Loucy (cell line): ENCODE results near the gene CDH12.

Experiments
- H2AFZ ChIP-seq: fragments of 200-600 bp; sonication (generic); 2 replicates; pipeline ENCODE4 v1.6.0; 2016; ENCODE audit warnings: antibody characterized with exemption, mild to moderate bottlenecking, low read length, moderate library complexity
- H3F3A ChIP-seq: fragments of 200-600 bp; 2 replicates; pipeline ENCODE4 v1.6.0; 2016; ENCODE audit warnings: antibody characterized with exemption, low read depth, mild to moderate bottlenecking
- H3K27me3 ChIP-seq: fragments of 200-600 bp; sonication (generic); 2 replicates; pipeline ENCODE4 v1.6.1; 2014; ENCODE audit warnings: low read length, mild to moderate bottlenecking; ENCODE audit not compliant: insufficient read depth, poor library complexity, severe bottlenecking
- H3K36me3 ChIP-seq: fragments of 200-600 bp; sonication (generic); 2 replicates; pipeline ENCODE4 v1.6.1; 2016; ENCODE audit warnings: low read length; ENCODE audit not compliant: insufficient read depth
- H3K4me1 ChIP-seq: fragments of 200-600 bp; sonication (generic); 2 replicates; pipeline ENCODE4 v1.5.1; 2014; ENCODE audit warnings: low read length, mild to moderate bottlenecking; ENCODE audit not compliant: insufficient read depth, poor library complexity, severe bottlenecking
- H3K4me2 ChIP-seq: fragments of 200-600 bp; sonication (generic); 2 replicates; pipeline ENCODE4 v1.6.0; 2014; ENCODE audit warnings: antibody characterized with exemption, low read length, low read depth, mild to moderate bottlenecking; ENCODE audit not compliant: poor library complexity, severe bottlenecking
- H3K4me3 ChIP-seq: fragments of 200-600 bp; sonication (generic); 2 replicates; pipeline ENCODE4 v1.5.1; 2014; ENCODE audit warnings: low read length, mild to moderate bottlenecking, mixed read lengths; ENCODE audit not compliant: poor library complexity, severe bottlenecking
- H3K79me2 ChIP-seq: fragments of 200-600 bp; sonication (generic); 2 replicates; pipeline ENCODE4 v1.6.1; 2014; ENCODE audit warnings: low read length; ENCODE audit not compliant: insufficient read depth
- H3K9ac ChIP-seq: fragments of 200-600 bp; sonication (generic); 2 replicates; pipeline ENCODE4 v1.6.0; 2014; ENCODE audit warnings: mild to moderate bottlenecking, low read depth, low read length, moderate library complexity; ENCODE audit not compliant: poor library complexity, severe bottlenecking
- H3K9me2 ChIP-seq: fragments of 200-600 bp; sonication (generic); replicated peaks from 2 replicates; pipeline ENCODE4 v1.6.1; 2016; ENCODE audit warnings: low read depth, low read length, mixed read lengths
- H3K9me3 ChIP-seq: fragments of 200-600 bp; sonication (generic); 2 replicates; pipeline ENCODE4 v1.6.1; 2014; ENCODE audit warnings: mild to moderate bottlenecking, antibody characterized with exemption, low read length, low read depth; ENCODE audit not compliant: insufficient read depth
- H4K20me1 ChIP-seq: fragments of 200-600 bp; sonication (generic); 2 replicates; pipeline ENCODE4 v1.6.0; 2014; ENCODE audit warnings: antibody characterized with exemption, low read length, mild to moderate bottlenecking; ENCODE audit not compliant: insufficient read depth, poor library complexity, severe bottlenecking
- EZH2phosphoT487 ChIP-seq: fragments of 200-600 bp; IDR thresholded peaks from 2 replicates; pipeline ENCODE4 v1.6.1; 2018; ENCODE audit warnings: antibody characterized with exemption, mild to moderate bottlenecking, moderate library complexity, borderline replicate concordance
- TF ChIP-seq, protein P1 (sequence below): fragments of 200-600 bp; sonication (generic); conservative IDR thresholded peaks from 2 replicates; pipeline ENCODE4 v1.5.1; 2014; ENCODE audit warnings: mild to moderate bottlenecking, antibody characterized with exemption, low read length

CDH12 gene

DNA sequence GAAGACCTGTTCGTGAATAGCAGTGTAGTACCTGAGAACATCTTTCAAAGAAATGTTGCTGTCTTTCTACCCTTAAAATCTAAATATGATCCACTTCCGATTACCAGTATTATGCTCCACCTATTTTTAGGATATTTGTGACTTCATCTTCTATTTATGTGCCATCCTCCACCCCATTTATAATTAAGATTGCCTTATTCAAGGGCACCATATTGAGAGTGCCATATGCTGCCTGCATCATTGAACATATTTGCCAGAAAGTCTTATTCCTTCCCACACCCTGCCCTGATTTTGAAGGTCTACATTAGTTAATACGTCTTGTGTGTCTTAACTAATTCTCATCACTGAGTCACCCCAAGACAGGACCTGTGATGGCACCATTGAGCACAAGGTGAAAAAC lies 1076.7 kb downstream of the CDH12 start:
- Histone ChIP-seq H3K9me2 (no peaks in the 10 kb centered on the region), H3K79me2 (no peaks in the 10 kb centered on the region), H3K9ac (no peak overlapping the region), H2AFZ (no peak overlapping the region), H3K9me3 (no peaks in the 10 kb centered on the region), H3K27me3 (no peaks in the 10 kb centered on the region), H4K20me1 (no peaks in the 10 kb centered on the region), H3F3A (no peaks in the 10 kb centered on the region), H3K4me2 (no peak overlapping the region), H3K4me3 (no peak overlapping the region), H3K36me3 (no peaks in the 10 kb centered on the region), H3K4me1 (no peaks in the 10 kb centered on the region)
- TF ChIP-seq, protein P1, sequence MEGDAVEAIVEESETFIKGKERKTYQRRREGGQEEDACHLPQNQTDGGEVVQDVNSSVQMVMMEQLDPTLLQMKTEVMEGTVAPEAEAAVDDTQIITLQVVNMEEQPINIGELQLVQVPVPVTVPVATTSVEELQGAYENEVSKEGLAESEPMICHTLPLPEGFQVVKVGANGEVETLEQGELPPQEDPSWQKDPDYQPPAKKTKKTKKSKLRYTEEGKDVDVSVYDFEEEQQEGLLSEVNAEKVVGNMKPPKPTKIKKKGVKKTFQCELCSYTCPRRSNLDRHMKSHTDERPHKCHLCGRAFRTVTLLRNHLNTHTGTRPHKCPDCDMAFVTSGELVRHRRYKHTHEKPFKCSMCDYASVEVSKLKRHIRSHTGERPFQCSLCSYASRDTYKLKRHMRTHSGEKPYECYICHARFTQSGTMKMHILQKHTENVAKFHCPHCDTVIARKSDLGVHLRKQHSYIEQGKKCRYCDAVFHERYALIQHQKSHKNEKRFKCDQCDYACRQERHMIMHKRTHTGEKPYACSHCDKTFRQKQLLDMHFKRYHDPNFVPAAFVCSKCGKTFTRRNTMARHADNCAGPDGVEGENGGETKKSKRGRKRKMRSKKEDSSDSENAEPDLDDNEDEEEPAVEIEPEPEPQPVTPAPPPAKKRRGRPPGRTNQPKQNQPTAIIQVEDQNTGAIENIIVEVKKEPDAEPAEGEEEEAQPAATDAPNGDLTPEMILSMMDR, result no peak
- no peak for TF ChIP-seq EZH2phosphoT487

DNA sequence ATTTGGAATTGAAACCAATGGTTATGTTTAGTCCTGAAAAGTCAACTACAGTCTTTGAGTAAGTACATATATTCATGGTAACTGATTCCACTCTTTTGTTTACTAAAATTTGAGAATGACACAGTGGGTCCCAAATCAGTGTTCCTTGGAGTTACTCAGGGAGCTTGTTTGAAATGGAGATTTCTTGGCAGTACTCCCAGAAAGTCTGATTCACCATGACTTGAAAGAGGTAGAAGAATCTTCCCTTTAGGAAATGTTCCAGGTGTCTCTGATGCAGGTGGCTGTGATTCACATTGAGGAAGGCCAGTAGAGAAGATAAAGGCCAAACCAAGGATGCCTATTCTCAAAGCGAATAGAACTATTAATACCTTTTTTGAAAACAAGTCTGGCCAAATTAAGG lies 1078.3 kb downstream of the CDH12 start:
- Histone ChIP-seq H4K20me1 (no peaks in the 10 kb centered on the region), H3K4me1 (no peaks in the 10 kb centered on the region), H3K9me2 (no peaks in the 10 kb centered on the region), H3K9me3 (no peaks in the 10 kb centered on the region), H3K9ac (no peak overlapping the region), H2AFZ (no peak overlapping the region), H3K4me3 (no peak overlapping the region), H3K79me2 (no peaks in the 10 kb centered on the region), H3F3A (no peaks in the 10 kb centered on the region), H3K4me2 (no peak overlapping the region), H3K36me3 (no peaks in the 10 kb centered on the region), H3K27me3 (no peaks in the 10 kb centered on the region)
- TF ChIP-seq, protein P1, result no peak
- no peak for TF ChIP-seq EZH2phosphoT487

DNA sequence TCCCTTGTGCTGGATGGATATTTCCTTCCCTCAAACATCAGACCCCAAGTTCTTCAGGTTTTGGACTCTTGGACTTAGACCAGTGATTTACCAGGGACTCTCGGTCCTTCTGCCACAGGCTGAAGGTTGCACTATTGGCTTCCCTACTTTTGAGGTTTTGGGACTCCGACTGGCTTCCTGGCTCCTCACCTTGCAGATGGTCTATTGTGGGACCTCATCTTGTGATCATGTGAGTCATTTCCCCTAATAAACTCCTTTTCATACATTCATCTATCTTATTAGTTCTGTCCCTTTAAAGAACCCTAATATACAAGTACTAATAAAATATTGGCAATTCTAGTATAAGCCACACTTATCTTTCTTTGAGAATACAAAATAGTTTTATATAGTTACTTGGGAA lies 1078.9 kb downstream of the CDH12 start:
- H2AFZ ChIP-seq, result no peak overlapping the region
- no peaks in the 10 kb centered on the region for H3K4me1 ChIP-seq
- no peak overlapping the region for H3K9ac ChIP-seq
- no peak overlapping the region for H3K4me2 ChIP-seq
- no peaks in the 10 kb centered on the region for H3K36me3 ChIP-seq
- no peaks in the 10 kb centered on the region for H3K9me3 ChIP-seq
- H3K79me2 ChIP-seq, result no peaks in the 10 kb centered on the region
- no peaks in the 10 kb centered on the region for H3K27me3 ChIP-seq
- TF ChIP-seq, protein P1, result no peak
- no peak for TF ChIP-seq EZH2phosphoT487
- H3F3A ChIP-seq, result no peaks in the 10 kb centered on the region
- no peaks in the 10 kb centered on the region for H3K9me2 ChIP-seq
- H3K4me3 ChIP-seq, result no peak overlapping the region
- H4K20me1 ChIP-seq, result no peaks in the 10 kb centered on the region
